Astrocyte of the cerebellum (primary cell): ENCODE data around the gene DNAJC1.

Experiments
- DNase-seq: peaks from one replicate; pipeline ENCODE4 v3.0.0-alpha.2; 2011; ENCODE audit warnings: low read depth
- H3K4me3 ChIP-seq: 2 replicates; pipeline ENCODE4 v1.5.1; 2011; ENCODE audit warnings: mild to moderate bottlenecking, low read depth, low read length, moderate library complexity
- CTCF ChIP-seq: IDR thresholded peaks from 2 replicates; pipeline ENCODE4 v1.5.1; 2012; ENCODE audit warnings: low read length, low read depth, moderate library complexity, mild to moderate bottlenecking; ENCODE audit errors: missing control alignments
- in situ Hi-C: cut with HindIII; loops from 2 replicates; pipeline ENCODE4 v1.10.0; 2017; ENCODE audit warnings: low sequenced_read_pairs

The DNAJC1 gene

GRCh38 chr10:21801609-21802008 is 201.9 kb downstream of the DNAJC1 start:
- no peak for TF ChIP-seq CTCF
- no peak overlapping the region for H3K4me3 ChIP-seq
- no peak for DNase-seq
- in situ Hi-C loops: no loop called here

GRCh38 chr10:21797984-21798765 is 205.4 kb downstream of the DNAJC1 start:
- H3K4me3 ChIP-seq: no peak overlapping the region
- TF ChIP-seq CTCF: no peak
- in situ Hi-C loops: no loop called here
- DNase-seq: no peak

GRCh38 chr10:21797533-21797932 is 206.0 kb downstream of the DNAJC1 start:
- in situ Hi-C loops: no loop called here
- no peak for TF ChIP-seq CTCF
- H3K4me3 ChIP-seq: no peak overlapping the region
- no peak for DNase-seq

- H3K4me3 ChIP-seq: no peak overlapping the region
- no peak for DNase-seq
- in situ Hi-C loops: no loop called here
- TF ChIP-seq CTCF: no peak
Measured at GRCh38 chr10:21791276-21791675, 212.3 kb downstream of the DNAJC1 start.

- no peak overlapping the region for H3K4me3 ChIP-seq
- in situ Hi-C loops: no loop called here
- TF ChIP-seq CTCF: no peak
- DNase-seq: no peak
Measured at GRCh38 chr10:21776883-21777282, 226.6 kb downstream of the DNAJC1 start.

- DNase-seq: no peak
- no peak for TF ChIP-seq CTCF
- H3K4me3 ChIP-seq: no peak overlapping the region
- in situ Hi-C loops: no loop called here
Measured at GRCh38 chr10:21771219-21771618, 232.3 kb downstream of the DNAJC1 start.
